Measurements from ENCODE around the gene EFCC1. TPM values are rescaled to one million over a fixed set of nuclear protein-coding genes. Genes with fewer than 3 reads are reported as not detected.

The EFCC1 gene
- total and polyA plus RNA-seq, 2 of the 13 experiments (the other 11 are each of a cell fraction or from before 2014, with no cell fraction given): not detected

DNA sequence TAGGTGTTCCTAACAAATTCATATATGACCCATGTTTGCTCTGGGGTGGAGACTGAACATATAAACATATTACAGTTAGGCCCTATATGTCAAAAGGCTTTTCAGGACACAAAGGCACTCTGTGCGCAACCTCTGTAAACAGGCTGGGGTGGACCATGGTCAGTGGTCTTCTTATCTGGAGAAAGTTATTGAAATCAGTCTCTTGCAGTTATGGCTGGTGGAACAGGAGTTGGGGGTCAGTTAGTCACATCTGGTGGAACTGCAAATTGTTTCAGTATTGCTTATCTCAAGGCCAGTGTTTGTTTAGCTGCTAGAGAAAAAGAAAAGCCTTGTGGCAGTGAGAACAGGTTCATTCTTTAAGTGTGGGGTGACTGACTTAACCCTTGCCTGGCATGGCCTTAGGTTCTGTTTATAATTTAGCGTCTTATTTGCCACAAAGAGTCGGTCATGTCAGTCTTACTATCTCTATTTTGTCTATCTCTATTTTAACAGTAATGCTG lies 53.6 kb downstream of the EFCC1 start (continued):
- TF ChIP-seq, protein P1, sequence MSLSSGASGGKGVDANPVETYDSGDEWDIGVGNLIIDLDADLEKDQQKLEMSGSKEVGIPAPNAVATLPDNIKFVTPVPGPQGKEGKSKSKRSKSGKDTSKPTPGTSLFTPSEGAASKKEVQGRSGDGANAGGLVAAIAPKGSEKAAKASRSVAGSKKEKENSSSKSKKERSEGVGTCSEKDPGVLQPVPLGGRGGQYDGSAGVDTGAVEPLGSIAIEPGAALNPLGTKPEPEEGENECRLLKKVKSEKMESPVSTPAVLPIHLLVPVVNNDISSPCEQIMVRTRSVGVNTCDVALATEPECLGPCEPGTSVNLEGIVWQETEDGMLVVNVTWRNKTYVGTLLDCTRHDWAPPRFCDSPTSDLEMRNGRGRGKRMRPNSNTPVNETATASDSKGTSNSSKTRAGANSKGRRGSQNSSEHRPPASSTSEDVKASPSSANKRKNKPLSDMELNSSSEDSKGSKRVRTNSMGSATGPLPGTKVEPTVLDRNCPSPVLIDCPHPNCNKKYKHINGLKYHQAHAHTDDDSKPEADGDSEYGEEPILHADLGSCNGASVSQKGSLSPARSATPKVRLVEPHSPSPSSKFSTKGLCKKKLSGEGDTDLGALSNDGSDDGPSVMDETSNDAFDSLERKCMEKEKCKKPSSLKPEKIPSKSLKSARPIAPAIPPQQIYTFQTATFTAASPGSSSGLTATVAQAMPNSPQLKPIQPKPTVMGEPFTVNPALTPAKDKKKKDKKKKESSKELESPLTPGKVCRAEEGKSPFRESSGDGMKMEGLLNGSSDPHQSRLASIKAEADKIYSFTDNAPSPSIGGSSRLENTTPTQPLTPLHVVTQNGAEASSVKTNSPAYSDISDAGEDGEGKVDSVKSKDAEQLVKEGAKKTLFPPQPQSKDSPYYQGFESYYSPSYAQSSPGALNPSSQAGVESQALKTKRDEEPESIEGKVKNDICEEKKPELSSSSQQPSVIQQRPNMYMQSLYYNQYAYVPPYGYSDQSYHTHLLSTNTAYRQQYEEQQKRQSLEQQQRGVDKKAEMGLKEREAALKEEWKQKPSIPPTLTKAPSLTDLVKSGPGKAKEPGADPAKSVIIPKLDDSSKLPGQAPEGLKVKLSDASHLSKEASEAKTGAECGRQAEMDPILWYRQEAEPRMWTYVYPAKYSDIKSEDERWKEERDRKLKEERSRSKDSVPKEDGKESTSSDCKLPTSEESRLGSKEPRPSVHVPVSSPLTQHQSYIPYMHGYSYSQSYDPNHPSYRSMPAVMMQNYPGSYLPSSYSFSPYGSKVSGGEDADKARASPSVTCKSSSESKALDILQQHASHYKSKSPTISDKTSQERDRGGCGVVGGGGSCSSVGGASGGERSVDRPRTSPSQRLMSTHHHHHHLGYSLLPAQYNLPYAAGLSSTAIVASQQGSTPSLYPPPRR (CRISPR knock-in tag; IDR thresholded peaks at IDR 0.05; ENCODE audit: borderline replicate concordance): peak; percentile 69; the same call in 1 of the 2 replicates
- TF ChIP-seq RAD21 (CRISPR knock-in tag; IDR thresholded peaks at IDR 0.05): no peak
- peak; percentile 37; the same call in 1 of the 2 replicates for TF ChIP-seq PHF21A (CRISPR knock-in tag; IDR thresholded peaks at IDR 0.05)
- TF ChIP-seq, protein P2, sequence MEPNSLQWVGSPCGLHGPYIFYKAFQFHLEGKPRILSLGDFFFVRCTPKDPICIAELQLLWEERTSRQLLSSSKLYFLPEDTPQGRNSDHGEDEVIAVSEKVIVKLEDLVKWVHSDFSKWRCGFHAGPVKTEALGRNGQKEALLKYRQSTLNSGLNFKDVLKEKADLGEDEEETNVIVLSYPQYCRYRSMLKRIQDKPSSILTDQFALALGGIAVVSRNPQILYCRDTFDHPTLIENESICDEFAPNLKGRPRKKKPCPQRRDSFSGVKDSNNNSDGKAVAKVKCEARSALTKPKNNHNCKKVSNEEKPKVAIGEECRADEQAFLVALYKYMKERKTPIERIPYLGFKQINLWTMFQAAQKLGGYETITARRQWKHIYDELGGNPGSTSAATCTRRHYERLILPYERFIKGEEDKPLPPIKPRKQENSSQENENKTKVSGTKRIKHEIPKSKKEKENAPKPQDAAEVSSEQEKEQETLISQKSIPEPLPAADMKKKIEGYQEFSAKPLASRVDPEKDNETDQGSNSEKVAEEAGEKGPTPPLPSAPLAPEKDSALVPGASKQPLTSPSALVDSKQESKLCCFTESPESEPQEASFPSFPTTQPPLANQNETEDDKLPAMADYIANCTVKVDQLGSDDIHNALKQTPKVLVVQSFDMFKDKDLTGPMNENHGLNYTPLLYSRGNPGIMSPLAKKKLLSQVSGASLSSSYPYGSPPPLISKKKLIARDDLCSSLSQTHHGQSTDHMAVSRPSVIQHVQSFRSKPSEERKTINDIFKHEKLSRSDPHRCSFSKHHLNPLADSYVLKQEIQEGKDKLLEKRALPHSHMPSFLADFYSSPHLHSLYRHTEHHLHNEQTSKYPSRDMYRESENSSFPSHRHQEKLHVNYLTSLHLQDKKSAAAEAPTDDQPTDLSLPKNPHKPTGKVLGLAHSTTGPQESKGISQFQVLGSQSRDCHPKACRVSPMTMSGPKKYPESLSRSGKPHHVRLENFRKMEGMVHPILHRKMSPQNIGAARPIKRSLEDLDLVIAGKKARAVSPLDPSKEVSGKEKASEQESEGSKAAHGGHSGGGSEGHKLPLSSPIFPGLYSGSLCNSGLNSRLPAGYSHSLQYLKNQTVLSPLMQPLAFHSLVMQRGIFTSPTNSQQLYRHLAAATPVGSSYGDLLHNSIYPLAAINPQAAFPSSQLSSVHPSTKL (CRISPR knock-in tag; IDR thresholded peaks at IDR 0.05): peak; percentile 56; the same call in 1 of the 2 replicates
- TF ChIP-seq ZNF331 (CRISPR knock-in tag; IDR thresholded peaks at IDR 0.05): 0 out of 2 replicates have a peak, but pooled peaks have one; percentile 22
- no peak for TF ChIP-seq ZNF567 (CRISPR knock-in tag; IDR thresholded peaks at IDR 0.05; ENCODE audit: borderline replicate concordance)
- no peak for TF ChIP-seq ZFP36 (IDR thresholded peaks at IDR 0.05; ENCODE audit: borderline replicate concordance, low read depth, low read length, partially characterized antibody)
- peak; percentile 86 for TF ChIP-seq FOXP4 (CRISPR knock-in tag; IDR thresholded peaks at IDR 0.05)
- no peak for TF ChIP-seq ZSCAN9 (CRISPR knock-in tag; IDR thresholded peaks at IDR 0.05; ENCODE audit: borderline replicate concordance)
- no peak for TF ChIP-seq ZNF577 (CRISPR knock-in tag; IDR thresholded peaks at IDR 0.05; ENCODE audit: borderline replicate concordance, low read depth)
- peak; percentile 46 for TF ChIP-seq CEBPG (CRISPR knock-in tag; IDR thresholded peaks at IDR 0.05)
- peak; percentile 22; the same call in 1 of the 2 replicates for TF ChIP-seq TBX3 (IDR thresholded peaks at IDR 0.05; ENCODE audit: borderline replicate concordance)
- TF ChIP-seq ZBTB1 (CRISPR knock-in tag; IDR thresholded peaks at IDR 0.05; ENCODE audit: borderline replicate concordance): no peak
- TF ChIP-seq ZNF383 (CRISPR knock-in tag; IDR thresholded peaks at IDR 0.05; ENCODE audit: borderline replicate concordance): no peak
- no peak for TF ChIP-seq ZNF607 (CRISPR knock-in tag; IDR thresholded peaks at IDR 0.05; ENCODE audit: borderline replicate concordance)
- TF ChIP-seq REPIN1 (CRISPR knock-in tag; IDR thresholded peaks at IDR 0.05; ENCODE audit: borderline replicate concordance, low read depth): peak; percentile 20; the same call in 1 of the 2 replicates

Measured in HepG2 (cell line).